Measurements from ENCODE around the gene GPC3. TPM values are rescaled to one million over a fixed set of nuclear protein-coding genes. Genes with fewer than 3 reads are reported as not detected.
A peak's percentile ranks its signal among the peaks of the same experiment; 100 is the strongest.

GPC3 gene
- total RNA-seq, 2 experiments from 2014 or later, result 0.25 to 0.59 TPM

- ATAC-seq (ENCODE audit: poor library complexity) (peak; percentile 68), DNase-seq (peak; percentile 23 to 76 (median 41))
- Mint-ChIP-seq H3K9me3 (no peaks in the 10 kb centered on the region), H3K4me3 (no peak overlapping the region), H3K4me1 (ENCODE audit: low read depth) (no peaks in the 10 kb centered on the region), H3K27ac (no peak overlapping the region), H3K27me3 (no peaks in the 10 kb centered on the region), H3K36me3 (ENCODE audit: low read depth) (no peaks in the 10 kb centered on the region)
- H3K27ac ChIP-seq (ENCODE audit: low read depth in 1 of 2, low read length in 2 of 2), result no peak overlapping the region
- H3K4me3 ChIP-seq (ENCODE audit: low read length), result no peak overlapping the region
- no peaks in the 10 kb centered on the region for H3K27me3 ChIP-seq (ENCODE audit: control insufficient read depth in 1 of 2, insufficient read depth in 2 of 2, low read length in 2 of 2)
- peak; percentile 91 for TF ChIP-seq CTCF (IDR thresholded peaks at IDR 0.05)
- CTCF ChIA-PET, result interaction anchor here (0.6 to 1.6 kb wide), 16 partner anchors 9 to 1321 kb away, joined by 3 to 9 read pairs (median 3); no protein-coding TSS in a partner anchor
- H3K36me3 ChIP-seq (ENCODE audit: insufficient read depth, low read length), result no peaks in the 10 kb centered on the region
- intact Hi-C loops (cut with DNase I, micrococcal nuclease), result loop anchor here (2.0 to 10.0 kb wide), 7 partner anchors 234 to 605 kb away; no protein-coding TSS in a partner anchor
- no peaks in the 10 kb centered on the region for H3K9me3 ChIP-seq (ENCODE audit: control insufficient read depth in 1 of 2, insufficient read depth in 1 of 2, low read length in 2 of 2)
- no peaks in the 10 kb centered on the region for H3K4me1 ChIP-seq (ENCODE audit: insufficient read depth, low read length)
- POLR2A ChIA-PET, result interaction anchor here (0.6 to 1.0 kb wide), 3 partner anchors 229 to 604 kb away, joined by 3 to 4 read pairs (median 4); no protein-coding TSS in a partner anchor
Observed at GRCh38 chrX:133792198-133792953, 193.0 kb downstream of the GPC3 start.

- no peak for DNase-seq
- TF ChIP-seq CTCF (IDR thresholded peaks at IDR 0.05), result no peak
- intact Hi-C loops (cut with DNase I, micrococcal nuclease), result loop anchor here in 1 of 2 experiments (5.0 to 10.0 kb wide), 5 partner anchors 237 to 607 kb away; no protein-coding TSS in a partner anchor
- H3K36me3 ChIP-seq (ENCODE audit: insufficient read depth, low read length), result no peaks in the 10 kb centered on the region
- Mint-ChIP-seq H3K4me3 (no peak overlapping the region), H3K27me3 (no peaks in the 10 kb centered on the region), H3K4me1 (ENCODE audit: low read depth) (no peaks in the 10 kb centered on the region), H3K9me3 (no peaks in the 10 kb centered on the region), H3K27ac (no peak overlapping the region), H3K36me3 (ENCODE audit: low read depth) (no peaks in the 10 kb centered on the region)
- no peaks in the 10 kb centered on the region for H3K9me3 ChIP-seq (ENCODE audit: control insufficient read depth in 1 of 2, insufficient read depth in 1 of 2, low read length in 2 of 2)
- H3K27me3 ChIP-seq (ENCODE audit: control insufficient read depth in 1 of 2, insufficient read depth in 2 of 2, low read length in 2 of 2), result no peaks in the 10 kb centered on the region
- CTCF ChIA-PET, result no interaction called here
- no peak for ATAC-seq (ENCODE audit: poor library complexity)
- no peaks in the 10 kb centered on the region for H3K4me1 ChIP-seq (ENCODE audit: insufficient read depth, low read length)
- no peak overlapping the region for H3K27ac ChIP-seq (ENCODE audit: low read depth in 1 of 2, low read length in 2 of 2)
- H3K4me3 ChIP-seq (ENCODE audit: low read length), result no peak overlapping the region
- POLR2A ChIA-PET, result no interaction called here
Observed at GRCh38 chrX:133789829-133790228, 195.6 kb downstream of the GPC3 start.

- Mint-ChIP-seq H3K4me3 (no peak overlapping the region), H3K27ac (no peak overlapping the region), H3K27me3 (no peaks in the 10 kb centered on the region), H3K36me3 (ENCODE audit: low read depth) (no peaks in the 10 kb centered on the region), H3K9me3 (no peaks in the 10 kb centered on the region), H3K4me1 (ENCODE audit: low read depth) (no peaks in the 10 kb centered on the region)
- intact Hi-C loops (cut with DNase I, micrococcal nuclease), result no loop called here
- CTCF ChIA-PET, result no interaction called here
- no peak for ATAC-seq (ENCODE audit: poor library complexity)
- DNase-seq, result no peak
- H3K4me1 ChIP-seq (ENCODE audit: insufficient read depth, low read length), result no peaks in the 10 kb centered on the region
- H3K27me3 ChIP-seq (ENCODE audit: control insufficient read depth in 1 of 2, insufficient read depth in 2 of 2, low read length in 2 of 2), result no peaks in the 10 kb centered on the region
- H3K27ac ChIP-seq (ENCODE audit: low read depth in 1 of 2, low read length in 2 of 2), result no peak overlapping the region
- no peaks in the 10 kb centered on the region for H3K9me3 ChIP-seq (ENCODE audit: control insufficient read depth in 1 of 2, insufficient read depth in 1 of 2, low read length in 2 of 2)
- POLR2A ChIA-PET, result no interaction called here
- H3K4me3 ChIP-seq (ENCODE audit: low read length), result no peak overlapping the region
- no peak for TF ChIP-seq CTCF (IDR thresholded peaks at IDR 0.05)
- H3K36me3 ChIP-seq (ENCODE audit: insufficient read depth, low read length), result no peaks in the 10 kb centered on the region
Observed at GRCh38 chrX:133786382-133786781, 199.0 kb downstream of the GPC3 start.

Measured in CD4-positive, alpha-beta T cell (primary cell).